Adrenal gland (tissue), 12 donors: ENCODE results near the gene ATP13A2. TPM values are rescaled to one million over a fixed set of nuclear protein-coding genes. Genes with fewer than 3 reads are reported as not detected.
"Not testable (repeated sequence)": the region's sequence is repeated elsewhere in the genome, so short reads cannot be mapped to it uniquely, and the experiment has no call there.

Experiments
- DNase-seq, 7 donors: peaks; one replicate each; pipeline ENCODE4 v3.0.0-alpha.2; 2019 to 2020
- H3K27ac ChIP-seq, 5 donors: fragments of 200-600 bp; sonication (generic) in 4 of 5; 1 replicate in 3 of 5; 2 replicates in 2 of 5; pipeline versions ENCODE4 v1.5.1 to v1.8.0; 2016 to 2020; ENCODE audit warnings: mild to moderate bottlenecking in 1 of 5
- H3K27me3 ChIP-seq: fragments of 200-600 bp; 2 replicates; pipeline ENCODE4 v1.8.0; 2021
- H3K36me3 ChIP-seq, 2 donors: fragments of 200-600 bp; replicated peaks in 1 of 2; 1 replicate in 1 of 2; 2 replicates in 1 of 2; pipeline versions ENCODE4 v1.5.1 to v1.8.0; 2018 to 2022
- H3K4me1 ChIP-seq, 2 donors: fragments of 200-600 bp; replicated peaks in 1 of 2; 1 replicate in 1 of 2; 2 replicates in 1 of 2; pipeline versions ENCODE4 v1.5.1 to v1.8.0; 2018 to 2021
- H3K4me3 ChIP-seq, 4 donors: fragments of 200-600 bp; sonication (generic) in 3 of 4; one replicate each; pipeline ENCODE4 v1.5.1; 2016 to 2018
- H3K9me3 ChIP-seq, 3 donors: fragments of 200-600 bp; sonication (generic) in 1 of 3; replicated peaks in 1 of 3; 1 replicate in 2 of 3; 2 replicates in 1 of 3; pipeline versions ENCODE4 v1.5.1 to v1.8.0; 2016 to 2021
- CTCF ChIP-seq, 6 experiments: fragments of 450-650 bp in 4 of 6; fragments of 200-600 bp in 2 of 6; sonication (generic) in 1 of 6; IDR thresholded peaks; 1 replicate in 5 of 6; 2 replicates in 1 of 6; pipeline versions ENCODE4 v1.5.1 to v1.8.0; 2016 to 2021; ENCODE audit warnings: antibody characterized with exemption in 6 of 6, mild to moderate bottlenecking in 2 of 6, moderate library complexity in 1 of 6
- POLR2A ChIP-seq, 2 donors: fragments of 450-650 bp; IDR thresholded peaks; one replicate each; pipeline ENCODE4 v1.6.1; 2017; ENCODE audit warnings: antibody characterized with exemption in 2 of 2, mild to moderate bottlenecking in 2 of 2, moderate library complexity in 1 of 2
- WGBS, 4 donors: extraction: QIAGEN DNeasy Blood & Tissue Kit in 2 of 4; methylation state at CpG; one replicate each; pipeline versions ENCODE4 v1.1.5 to v1.1.7; 2013 to 2017; 5-methylcytosine and 5-hydroxymethylcytosine counted together
- intact Hi-C, 2 donors: fragments of 100-400 bp; cut with DNase I; formaldehyde crosslinking; loops; one replicate each; pipeline versions ENCODE4 v1.14.1 to v1.15.0; 2022 to 2023
- polyA plus RNA-seq, 3 donors: library from polyadenylated mRNA; stranded (reverse); fragments of 200-250 nt in 2 of 3; fragments of 350-450 nt in 1 of 3; fragmentation: Illumina TruSeq in 1 of 3; extraction: RNeasy Lipid Tissue Mini Kit (QIAGEN cat#74804) in 1 of 3; gene quantifications; one replicate each; pipeline ENCODE4 v1.2.3, GENCODE V29; 2013 to 2014
- total RNA-seq, 9 donors: library from RNA; depleted of rRNA in 4 of 9; stranded (reverse); fragments of >200 nt in 4 of 9; fragments of 120-200 nt in 1 of 9; fragmentation: NEBNext Ultra II Directional in 1 of 9; extraction: Animal tissue kit (Norgen Biotek cat#: 25700) in 1 of 9; gene quantifications; one replicate each; pipeline versions ENCODE4 v1.1.0 to v1.2.4, GENCODE V29; 2013 to 2023
- donor health status: healthy with polysubstance abuse.
- donor health status: Bipolar disorder and iron deficiency.
- donor health status: DM: yes; HTN: yes; CAD: no.
- donor health status: DM: no; HTN: no; CAD: no.
- donor health status: DM: no; HTN: no; CAD: no.
- donor health status: DM: yes; HTN: yes; CAD: no.

Gene ATP13A2
- total and polyA plus RNA-seq, 12 donors: 6.0 to 82.4 (median 40.0) TPM

- Histone ChIP-seq H3K4me3 (no peak overlapping the region), H3K27ac (peak overlapping the region in 1 of 5 donors; percentile 10), H3K9me3 (no peaks in the 10 kb centered on the region), H3K4me1 (peaks cover 6 to 14% of the 10 kb centered on the region in 2 donors), H3K36me3 (peaks cover 0 to 13% of the 10 kb centered on the region in 2 donors), H3K27me3 (no peaks in the 10 kb centered on the region)
- intact Hi-C loops: loop anchor here in 1 of 2 donors (5.0 kb wide), 1 partner anchor 71 kb away; no protein-coding TSS in a partner anchor
- no peak for DNase-seq
- WGBS, 4 donors: 90 to 97% (median 95%) methylated on average over 15 to 22 of the region's 22 CpGs
- TF ChIP-seq CTCF (IDR thresholded peaks at IDR 0.05) (no peak), POLR2A (IDR thresholded peaks at IDR 0.05) (no peak)
These were observed 45.4 kb downstream of the ATP13A2 start for GRCh38 chr1:16966282-16966681.

- H3K27me3 ChIP-seq: no peaks in the 10 kb centered on the region
- no peak overlapping the region for H3K4me3 ChIP-seq
- H3K36me3 ChIP-seq: peaks cover 0 to 13% of the 10 kb centered on the region in 2 donors
- no peak for DNase-seq
- H3K9me3 ChIP-seq: no peaks in the 10 kb centered on the region
- intact Hi-C loops: loop anchor here in 1 of 2 donors (5.0 kb wide), 1 partner anchor 72 kb away; no protein-coding TSS in a partner anchor
- 88 to 96% (median 95%) methylated on average over 6 to 13 of the region's 13 CpGs for WGBS, 4 donors
- no peak overlapping the region for H3K27ac ChIP-seq
- TF ChIP-seq POLR2A (IDR thresholded peaks at IDR 0.05) (no peak), CTCF (IDR thresholded peaks at IDR 0.05) (no peak)
- peaks cover 6 to 18% of the 10 kb centered on the region in 2 donors for H3K4me1 ChIP-seq
These were observed 46.2 kb downstream of the ATP13A2 start for GRCh38 chr1:16965486-16966067.

- DNase-seq, H3K9me3 ChIP-seq, intact Hi-C loops, H3K27ac ChIP-seq, H3K4me3 ChIP-seq, H3K27me3 ChIP-seq: not testable (repeated sequence)
- WGBS, 4 donors: 94 to 99% (median 96%) methylated on average over 4 of the region's 4 CpGs
- Histone ChIP-seq H3K36me3 (peaks cover 0 to 13% of the 10 kb centered on the region in 2 donors), H3K4me1 (peaks cover 6 to 23% of the 10 kb centered on the region in 2 donors)
These were observed 47.6 kb downstream of the ATP13A2 start for GRCh38 chr1:16964169-16964568.

- intact Hi-C loops: no loop called here
- peaks cover 0 to 8% of the 10 kb centered on the region in 2 donors for H3K36me3 ChIP-seq
- H3K4me1 ChIP-seq: peaks cover 0 to 13% of the 10 kb centered on the region in 2 donors
- no peak for DNase-seq
- H3K4me3 ChIP-seq: peak overlapping the region in 1 of 4 donors; percentile 75
- peak overlapping the region in 1 of 5 donors; percentile 49 for H3K27ac ChIP-seq
- no peaks in the 10 kb centered on the region for H3K27me3 ChIP-seq
- WGBS, 4 donors: 87 to 95% (median 90%) methylated on average over 14 of the region's 14 CpGs
- no peaks in the 10 kb centered on the region for H3K9me3 ChIP-seq
- no peak for TF ChIP-seq CTCF (IDR thresholded peaks at IDR 0.05)
- no peak for TF ChIP-seq POLR2A (IDR thresholded peaks at IDR 0.05)
These were observed 50.2 kb downstream of the ATP13A2 start for GRCh38 chr1:16961297-16962133.
